ENCODE results near the gene ABI1.
"Not testable (repeated sequence)": the region's sequence is repeated elsewhere in the genome, so short reads cannot be mapped to it uniquely, and the experiment has no call there.

The ABI1 gene

DNA sequence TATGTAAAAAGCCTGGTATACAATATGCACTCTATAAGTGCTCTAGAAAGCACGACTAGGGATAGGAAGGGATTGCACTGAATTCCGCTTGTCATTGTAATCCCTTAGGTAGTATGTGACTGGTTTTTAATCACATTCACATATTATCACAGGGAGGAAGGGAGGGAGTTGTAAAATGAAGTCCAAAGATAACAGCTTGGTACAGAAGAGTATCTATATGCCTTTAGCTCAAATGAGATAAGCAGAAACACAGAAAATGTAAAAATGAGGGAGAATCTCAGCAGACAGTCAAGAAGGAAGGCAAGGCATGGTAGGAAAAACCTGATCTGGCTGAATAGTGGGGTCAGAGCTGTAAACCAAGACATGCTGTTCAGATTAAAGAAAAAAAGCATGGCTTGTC, 63.4 kb downstream of the ABI1 start:
- Histone ChIP-seq H3K9ac (ENCODE audit: low read depth, low read length) (no peak overlapping the region), H3K4me3 (ENCODE audit: low read depth in 1 of 2, low read length in 2 of 2) (no peak overlapping the region), H3K27ac (ENCODE audit: low read length) (no peak overlapping the region), H3K9me3 (ENCODE audit: insufficient read depth, low read length, severe bottlenecking) (peaks cover 10% of the 10 kb centered on the region), H2AFZ (ENCODE audit: low read depth, low read length) (no peak overlapping the region), H3K4me2 (ENCODE audit: insufficient read depth, low read length) (no peak overlapping the region), H4K20me1 (ENCODE audit: insufficient read depth, low read length) (peaks cover 47% of the 10 kb centered on the region), H3K79me2 (ENCODE audit: insufficient read depth, low read length) (peaks cover 92% of the 10 kb centered on the region), H3K27me3 (ENCODE audit: insufficient read depth, low read length, poor library complexity) (no peaks in the 10 kb centered on the region), H3K4me1 (ENCODE audit: insufficient read depth, low read length) (peaks cover 42% of the 10 kb centered on the region), H3K36me3 (ENCODE audit: insufficient read depth, low read length) (peaks cover 5% of the 10 kb centered on the region; the same call in 1 of the 2 replicates)
- TF ChIP-seq, protein P1, sequence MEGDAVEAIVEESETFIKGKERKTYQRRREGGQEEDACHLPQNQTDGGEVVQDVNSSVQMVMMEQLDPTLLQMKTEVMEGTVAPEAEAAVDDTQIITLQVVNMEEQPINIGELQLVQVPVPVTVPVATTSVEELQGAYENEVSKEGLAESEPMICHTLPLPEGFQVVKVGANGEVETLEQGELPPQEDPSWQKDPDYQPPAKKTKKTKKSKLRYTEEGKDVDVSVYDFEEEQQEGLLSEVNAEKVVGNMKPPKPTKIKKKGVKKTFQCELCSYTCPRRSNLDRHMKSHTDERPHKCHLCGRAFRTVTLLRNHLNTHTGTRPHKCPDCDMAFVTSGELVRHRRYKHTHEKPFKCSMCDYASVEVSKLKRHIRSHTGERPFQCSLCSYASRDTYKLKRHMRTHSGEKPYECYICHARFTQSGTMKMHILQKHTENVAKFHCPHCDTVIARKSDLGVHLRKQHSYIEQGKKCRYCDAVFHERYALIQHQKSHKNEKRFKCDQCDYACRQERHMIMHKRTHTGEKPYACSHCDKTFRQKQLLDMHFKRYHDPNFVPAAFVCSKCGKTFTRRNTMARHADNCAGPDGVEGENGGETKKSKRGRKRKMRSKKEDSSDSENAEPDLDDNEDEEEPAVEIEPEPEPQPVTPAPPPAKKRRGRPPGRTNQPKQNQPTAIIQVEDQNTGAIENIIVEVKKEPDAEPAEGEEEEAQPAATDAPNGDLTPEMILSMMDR (IDR thresholded peaks at IDR 0.05; ENCODE audit: borderline replicate concordance, extremely low read depth, low read length, poor library complexity, severe bottlenecking), result no peak
- TF ChIP-seq EZH2 (IDR thresholded peaks at IDR 0.05; ENCODE audit: borderline replicate concordance, low read depth, low read length, severe bottlenecking), result no peak
- no peak for ATAC-seq (ENCODE audit: insufficient read depth, low read depth)
- no peak for DNase-seq

DNA sequence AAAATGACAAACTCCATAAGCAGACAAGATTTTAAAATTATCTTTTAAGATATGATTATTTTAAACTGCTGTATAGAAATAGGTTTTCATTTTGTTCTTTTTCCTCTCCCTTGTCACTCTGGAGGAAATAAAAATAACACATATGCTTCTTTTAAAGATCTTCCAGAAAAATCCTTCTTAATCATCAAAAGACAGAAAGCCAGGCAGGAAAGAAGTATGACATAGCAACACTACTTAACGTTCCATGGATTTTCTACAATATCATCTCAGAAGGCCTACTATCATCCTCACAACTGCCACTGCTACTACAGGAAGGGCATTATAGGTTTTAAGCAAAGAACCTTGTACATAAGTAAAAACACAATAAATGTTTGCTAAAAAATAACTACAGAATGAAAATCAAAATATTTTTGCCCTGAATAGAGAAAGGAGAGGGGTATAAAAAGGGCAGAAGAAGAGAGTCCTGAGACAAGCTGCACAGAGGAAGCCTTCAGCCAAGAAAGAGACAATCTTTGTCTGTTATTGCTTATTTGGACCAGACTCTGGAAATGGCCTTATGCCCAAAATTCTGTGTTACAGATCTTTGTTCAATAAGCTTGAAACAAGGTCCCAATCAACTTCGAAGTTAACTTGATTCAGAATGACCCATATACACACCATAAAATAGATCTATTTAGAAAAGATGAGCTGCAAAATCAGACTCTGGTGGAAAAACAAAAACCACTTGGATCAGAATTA, 67.8 kb downstream of the ABI1 start:
- H3K4me1 ChIP-seq (ENCODE audit: insufficient read depth, low read length), result no peaks in the 10 kb centered on the region
- H2AFZ ChIP-seq (ENCODE audit: low read depth, low read length), result no peak overlapping the region
- no peak overlapping the region for H3K4me2 ChIP-seq (ENCODE audit: insufficient read depth, low read length)
- H3K27ac ChIP-seq (ENCODE audit: low read length), result no peak overlapping the region
- H3K27me3 ChIP-seq (ENCODE audit: insufficient read depth, low read length, poor library complexity), result no peaks in the 10 kb centered on the region
- no peak for DNase-seq
- TF ChIP-seq EZH2 (IDR thresholded peaks at IDR 0.05; ENCODE audit: borderline replicate concordance, low read depth, low read length, severe bottlenecking), result no peak
- TF ChIP-seq, protein P1 (IDR thresholded peaks at IDR 0.05; ENCODE audit: borderline replicate concordance, extremely low read depth, low read length, poor library complexity, severe bottlenecking), result no peak
- no peak overlapping the region for H3K9ac ChIP-seq (ENCODE audit: low read depth, low read length)
- H3K9me3 ChIP-seq (ENCODE audit: insufficient read depth, low read length, severe bottlenecking), result peaks cover 10% of the 10 kb centered on the region
- H3K4me3 ChIP-seq (ENCODE audit: low read depth in 1 of 2, low read length in 2 of 2), result no peak overlapping the region
- H3K36me3 ChIP-seq (ENCODE audit: insufficient read depth, low read length), result peaks cover 5% of the 10 kb centered on the region; the same call in 1 of the 2 replicates
- no peak for ATAC-seq (ENCODE audit: insufficient read depth, low read depth)
- peaks cover 97% of the 10 kb centered on the region for H3K79me2 ChIP-seq (ENCODE audit: insufficient read depth, low read length)
- peaks cover 28% of the 10 kb centered on the region for H4K20me1 ChIP-seq (ENCODE audit: insufficient read depth, low read length)

DNA sequence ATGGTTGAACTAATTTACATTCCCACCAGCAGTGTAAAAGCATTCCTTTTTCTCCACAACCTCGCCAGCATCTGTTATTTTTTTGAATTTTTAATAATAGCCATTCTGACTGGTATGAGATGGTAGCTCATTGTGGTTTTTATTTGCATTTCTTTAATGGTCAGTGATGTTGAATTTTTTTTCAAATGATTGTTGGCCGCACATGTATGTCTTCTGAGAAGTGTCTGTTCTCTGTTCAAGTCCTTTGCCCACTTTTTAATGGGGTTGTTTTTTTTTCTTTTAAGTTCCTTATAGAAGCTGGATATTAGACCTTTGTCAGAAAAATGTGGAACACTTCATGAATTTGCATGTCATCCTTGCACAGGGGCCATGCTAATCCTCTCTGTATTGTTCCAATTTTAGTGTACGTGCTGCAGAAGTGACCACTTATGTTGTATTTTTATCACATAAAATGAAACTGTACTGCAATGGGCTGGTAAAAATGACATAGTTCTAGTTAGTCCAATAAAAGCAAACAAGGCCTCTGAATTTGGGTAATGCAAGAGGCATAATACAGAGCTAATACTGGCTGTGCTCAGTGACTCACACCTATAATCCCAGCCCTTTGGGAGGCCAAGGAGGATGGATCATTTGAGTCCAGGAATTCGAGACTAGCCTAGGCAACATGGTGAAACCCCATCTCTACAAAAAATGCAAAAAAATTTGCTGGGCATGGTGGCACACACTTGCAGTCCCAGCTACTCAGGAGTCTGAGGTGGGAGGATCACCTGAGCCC, 70.3 kb downstream of the ABI1 start:
- Histone ChIP-seq H3K27ac (ENCODE audit: low read length) (no peak overlapping the region), H3K4me3 (ENCODE audit: low read depth in 1 of 2, low read length in 2 of 2) (no peak overlapping the region), H3K4me1 (ENCODE audit: insufficient read depth, low read length) (no peaks in the 10 kb centered on the region), H3K27me3 (ENCODE audit: insufficient read depth, low read length, poor library complexity) (no peaks in the 10 kb centered on the region), H3K36me3 (ENCODE audit: insufficient read depth, low read length) (no peaks in the 10 kb centered on the region), H3K9ac (ENCODE audit: low read depth, low read length) (no peak overlapping the region), H3K79me2 (ENCODE audit: insufficient read depth, low read length) (peaks cover 96% of the 10 kb centered on the region), H3K4me2 (ENCODE audit: insufficient read depth, low read length) (no peak overlapping the region), H4K20me1 (ENCODE audit: insufficient read depth, low read length) (peaks cover 21% of the 10 kb centered on the region; the same call in 1 of the 2 replicates), H2AFZ (ENCODE audit: low read depth, low read length) (no peak overlapping the region), H3K9me3 (ENCODE audit: insufficient read depth, low read length, severe bottlenecking) (peaks cover 4% of the 10 kb centered on the region)
- no peak for TF ChIP-seq EZH2 (IDR thresholded peaks at IDR 0.05; ENCODE audit: borderline replicate concordance, low read depth, low read length, severe bottlenecking)
- TF ChIP-seq, protein P1 (IDR thresholded peaks at IDR 0.05; ENCODE audit: borderline replicate concordance, extremely low read depth, low read length, poor library complexity, severe bottlenecking), result no peak
- DNase-seq (no peak), ATAC-seq (ENCODE audit: insufficient read depth, low read depth) (no peak)

DNA sequence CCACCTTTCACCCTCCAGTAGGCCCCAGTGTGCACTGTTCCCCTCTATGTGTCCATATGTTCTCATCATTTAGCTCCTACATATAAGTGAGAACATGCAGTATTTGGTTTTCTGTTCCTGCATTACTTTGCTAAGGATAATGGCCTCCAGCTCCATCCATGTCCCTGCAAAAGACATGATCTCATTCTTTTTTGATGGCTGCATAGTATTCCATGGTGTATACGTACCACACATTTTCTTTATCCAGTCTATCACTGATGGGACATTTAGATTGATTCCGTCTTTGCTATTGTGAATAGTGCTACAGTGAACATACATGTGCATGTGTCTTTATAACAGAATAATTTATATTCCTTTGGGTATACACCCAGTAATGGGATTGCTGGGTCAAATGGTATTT, 71.0 kb downstream of the ABI1 start:
- not testable (repeated sequence) for ATAC-seq (ENCODE audit: insufficient read depth, low read depth); H3K4me2 ChIP-seq (ENCODE audit: insufficient read depth, low read length); H3K9me3 ChIP-seq (ENCODE audit: insufficient read depth, low read length, severe bottlenecking); H3K4me1 ChIP-seq (ENCODE audit: insufficient read depth, low read length); H3K4me3 ChIP-seq (ENCODE audit: low read depth in 1 of 2, low read length in 2 of 2); H3K27me3 ChIP-seq (ENCODE audit: insufficient read depth, low read length, poor library complexity); DNase-seq; H3K27ac ChIP-seq (ENCODE audit: low read length); H3K36me3 ChIP-seq (ENCODE audit: insufficient read depth, low read length); H3K9ac ChIP-seq (ENCODE audit: low read depth, low read length); H2AFZ ChIP-seq (ENCODE audit: low read depth, low read length)
- peaks cover 21% of the 10 kb centered on the region; the same call in 1 of the 2 replicates for H4K20me1 ChIP-seq (ENCODE audit: insufficient read depth, low read length)
- H3K79me2 ChIP-seq (ENCODE audit: insufficient read depth, low read length), result peaks cover 96% of the 10 kb centered on the region

Data from DND-41 (cell line).